Endothelial cell (in vitro differentiated cells): ENCODE data around the gene MYO3B. TPM values are rescaled to one million over a fixed set of nuclear protein-coding genes. Genes with fewer than 3 reads are reported as not detected.

Experiments
- DNase-seq: peaks from one replicate; pipeline ENCODE4 v3.0.0; 2021; ENCODE audit warnings: low spot score
- H3K27ac Mint-ChIP-seq: one replicate; pipeline ENCODE4 v1.8.0; 2021; ENCODE audit warnings: mixed read lengths, inconsistent platforms; ENCODE audit not compliant: unreplicated experiment
- H3K27me3 Mint-ChIP-seq: one replicate; pipeline ENCODE4 v1.8.0; 2021; ENCODE audit warnings: mild to moderate bottlenecking, moderate library complexity, mixed read lengths, inconsistent platforms; ENCODE audit not compliant: unreplicated experiment
- H3K36me3 Mint-ChIP-seq: one replicate; pipeline ENCODE4 v1.8.0; 2021; ENCODE audit warnings: mild to moderate bottlenecking, low read depth, mixed read lengths, inconsistent platforms; ENCODE audit not compliant: unreplicated experiment
- H3K4me1 Mint-ChIP-seq: one replicate; pipeline ENCODE4 v1.8.0; 2021; ENCODE audit warnings: mild to moderate bottlenecking, mixed read lengths, inconsistent platforms; ENCODE audit not compliant: unreplicated experiment
- H3K4me3 Mint-ChIP-seq: one replicate; pipeline ENCODE4 v1.8.0; 2021; ENCODE audit warnings: mild to moderate bottlenecking, mixed read lengths, inconsistent platforms; ENCODE audit not compliant: unreplicated experiment
- H3K9me3 Mint-ChIP-seq: one replicate; pipeline ENCODE4 v1.8.0; 2021; ENCODE audit warnings: mixed read lengths, inconsistent platforms; ENCODE audit not compliant: unreplicated experiment
- total RNA-seq: library from RNA; stranded (reverse); fragmentation: NEBNext Ultra II Directional; extraction: Animal tissue kit (Norgen Biotek cat#: 25700); gene quantifications from one replicate; pipeline ENCODE4 v1.2.1, GENCODE V29; 2021; ENCODE audit not compliant: unreplicated experiment
- TF ChIP-seq, protein P1 (sequence below): fragments of 200-600 bp; sonication (generic); IDR thresholded peaks from one replicate; pipeline ENCODE4 v1.5.0; 2021; ENCODE audit warnings: antibody characterized with exemption; ENCODE audit not compliant: unreplicated experiment

Gene MYO3B
- total RNA-seq, 1 donor from 2014 or later, result 1.3 TPM

DNA sequence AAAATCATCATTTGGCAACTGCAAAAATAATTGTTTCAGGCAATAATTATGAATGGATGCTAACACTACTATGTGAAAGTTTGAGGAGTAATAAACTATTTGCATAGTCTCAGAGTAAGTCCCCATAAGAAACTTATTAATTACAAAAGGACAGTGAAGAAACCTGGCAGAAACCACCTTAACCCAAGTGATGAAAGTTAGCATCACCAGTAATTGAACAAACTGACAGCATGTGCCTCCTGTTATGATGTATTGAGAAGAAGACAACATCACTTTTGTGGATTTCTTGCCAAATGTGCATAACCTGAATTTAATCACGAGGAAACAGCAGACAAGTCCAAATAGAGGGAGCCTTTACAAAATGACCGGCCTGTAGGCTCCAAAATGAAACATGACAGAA lies 353.9 kb downstream of the MYO3B start:
- TF ChIP-seq, protein P1, sequence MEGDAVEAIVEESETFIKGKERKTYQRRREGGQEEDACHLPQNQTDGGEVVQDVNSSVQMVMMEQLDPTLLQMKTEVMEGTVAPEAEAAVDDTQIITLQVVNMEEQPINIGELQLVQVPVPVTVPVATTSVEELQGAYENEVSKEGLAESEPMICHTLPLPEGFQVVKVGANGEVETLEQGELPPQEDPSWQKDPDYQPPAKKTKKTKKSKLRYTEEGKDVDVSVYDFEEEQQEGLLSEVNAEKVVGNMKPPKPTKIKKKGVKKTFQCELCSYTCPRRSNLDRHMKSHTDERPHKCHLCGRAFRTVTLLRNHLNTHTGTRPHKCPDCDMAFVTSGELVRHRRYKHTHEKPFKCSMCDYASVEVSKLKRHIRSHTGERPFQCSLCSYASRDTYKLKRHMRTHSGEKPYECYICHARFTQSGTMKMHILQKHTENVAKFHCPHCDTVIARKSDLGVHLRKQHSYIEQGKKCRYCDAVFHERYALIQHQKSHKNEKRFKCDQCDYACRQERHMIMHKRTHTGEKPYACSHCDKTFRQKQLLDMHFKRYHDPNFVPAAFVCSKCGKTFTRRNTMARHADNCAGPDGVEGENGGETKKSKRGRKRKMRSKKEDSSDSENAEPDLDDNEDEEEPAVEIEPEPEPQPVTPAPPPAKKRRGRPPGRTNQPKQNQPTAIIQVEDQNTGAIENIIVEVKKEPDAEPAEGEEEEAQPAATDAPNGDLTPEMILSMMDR, result no peak
- no peak overlapping the region for H3K4me3 Mint-ChIP-seq
- H3K27ac Mint-ChIP-seq, result no peak overlapping the region
- H3K9me3 Mint-ChIP-seq, result no peaks in the 10 kb centered on the region
- no peaks in the 10 kb centered on the region for H3K27me3 Mint-ChIP-seq
- H3K4me1 Mint-ChIP-seq, result peaks cover 9% of the 10 kb centered on the region
- H3K36me3 Mint-ChIP-seq, result no peaks in the 10 kb centered on the region
- DNase-seq, result no peak

DNA sequence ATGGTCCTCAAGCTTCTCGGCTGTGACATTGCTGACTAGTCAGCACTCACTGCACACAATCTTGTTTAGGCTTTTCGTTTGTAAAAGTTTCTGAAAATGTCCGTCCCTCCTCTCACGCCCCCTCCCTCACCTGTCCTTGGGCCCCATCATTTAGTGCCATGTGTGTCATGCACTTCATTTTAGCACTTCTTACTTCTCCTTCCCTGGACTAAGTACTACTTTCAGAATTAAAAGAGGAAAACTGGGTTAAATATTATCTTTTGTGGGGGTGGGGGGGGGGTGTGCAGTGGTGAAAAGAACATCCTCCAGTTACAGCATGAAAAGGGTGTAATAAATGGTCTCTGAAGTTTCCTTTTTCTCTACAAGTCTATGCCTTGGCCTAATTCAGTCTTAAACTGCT lies 355.2 kb downstream of the MYO3B start:
- H3K27me3 Mint-ChIP-seq, result no peaks in the 10 kb centered on the region
- peaks cover 9% of the 10 kb centered on the region for H3K4me1 Mint-ChIP-seq
- H3K9me3 Mint-ChIP-seq, result no peaks in the 10 kb centered on the region
- no peak overlapping the region for H3K4me3 Mint-ChIP-seq
- no peak for DNase-seq
- H3K36me3 Mint-ChIP-seq, result no peaks in the 10 kb centered on the region
- no peak overlapping the region for H3K27ac Mint-ChIP-seq
- TF ChIP-seq, protein P1, result no peak

DNA sequence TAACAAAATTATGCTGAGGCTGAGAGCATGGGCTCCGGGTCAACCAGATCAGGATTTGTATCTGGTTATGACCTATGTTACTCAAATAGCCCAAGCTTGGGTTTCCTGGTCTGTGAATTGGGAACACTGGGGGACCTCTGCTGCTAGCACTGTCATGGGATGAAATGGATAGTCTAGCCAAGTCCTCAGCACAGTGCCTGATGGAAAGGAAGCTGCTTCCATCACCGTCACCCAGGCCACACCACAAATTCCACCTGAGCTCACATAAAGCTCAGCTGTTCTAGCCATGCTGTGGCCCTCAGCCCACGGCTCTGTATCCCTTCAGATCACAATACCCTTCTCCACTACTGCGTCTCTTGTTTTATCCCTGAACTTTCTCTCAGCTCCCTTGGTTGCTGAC lies 357.6 kb downstream of the MYO3B start:
- TF ChIP-seq, protein P1, result no peak
- no peak overlapping the region for H3K4me3 Mint-ChIP-seq
- no peaks in the 10 kb centered on the region for H3K36me3 Mint-ChIP-seq
- H3K4me1 Mint-ChIP-seq, result peaks cover under 1% of the 10 kb centered on the region
- no peaks in the 10 kb centered on the region for H3K9me3 Mint-ChIP-seq
- H3K27me3 Mint-ChIP-seq, result no peaks in the 10 kb centered on the region
- no peak for DNase-seq
- H3K27ac Mint-ChIP-seq, result no peak overlapping the region

DNA sequence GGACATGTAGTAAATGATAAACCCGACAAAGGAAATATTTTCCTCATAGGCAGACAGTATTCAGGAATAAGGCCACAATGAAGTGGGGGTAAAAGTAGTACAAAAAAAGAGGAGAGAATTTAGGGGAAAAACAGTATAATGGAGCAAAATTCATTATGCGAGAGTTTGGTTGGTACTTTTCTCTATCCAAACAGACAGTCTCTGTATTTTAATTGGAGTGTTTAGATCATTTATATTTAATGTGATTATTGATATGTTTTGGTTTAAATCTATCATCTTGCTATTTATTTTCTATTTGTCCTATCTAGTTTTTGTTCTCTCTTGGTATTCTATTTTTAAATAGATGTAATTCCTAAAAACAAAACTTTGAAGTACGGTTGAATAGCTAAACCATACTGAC lies 366.9 kb downstream of the MYO3B start:
- peaks cover 3% of the 10 kb centered on the region for H3K36me3 Mint-ChIP-seq
- H3K4me3 Mint-ChIP-seq, result no peak overlapping the region
- no peaks in the 10 kb centered on the region for H3K4me1 Mint-ChIP-seq
- TF ChIP-seq, protein P1, result no peak
- DNase-seq, result no peak
- peaks cover 4% of the 10 kb centered on the region for H3K27me3 Mint-ChIP-seq
- no peak overlapping the region for H3K27ac Mint-ChIP-seq
- H3K9me3 Mint-ChIP-seq, result no peaks in the 10 kb centered on the region

DNA sequence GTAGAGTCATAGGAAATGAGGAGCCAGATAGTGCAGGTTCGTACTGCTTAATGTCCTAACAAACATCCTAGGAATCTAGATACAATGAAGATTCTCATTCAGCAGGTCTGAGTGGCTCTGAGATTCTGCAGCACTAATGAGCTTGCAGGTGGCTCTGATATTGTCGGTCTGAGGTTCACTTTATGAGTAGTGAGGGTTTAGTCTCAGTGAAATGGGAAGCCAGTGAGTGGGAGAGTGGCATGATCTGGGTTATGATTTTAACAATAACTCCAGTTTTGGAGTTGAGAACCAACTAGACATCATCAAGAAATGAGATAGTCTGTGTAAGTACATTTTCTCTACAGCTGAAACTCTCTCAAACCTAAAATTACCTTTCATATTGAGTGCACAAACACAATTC lies 370.4 kb downstream of the MYO3B start:
- TF ChIP-seq, protein P1, result no peak
- H3K27me3 Mint-ChIP-seq, result peaks cover 6% of the 10 kb centered on the region
- peaks cover 15% of the 10 kb centered on the region for H3K36me3 Mint-ChIP-seq
- H3K9me3 Mint-ChIP-seq, result peaks cover 11% of the 10 kb centered on the region
- DNase-seq, result no peak
- no peaks in the 10 kb centered on the region for H3K4me1 Mint-ChIP-seq
- H3K4me3 Mint-ChIP-seq, result no peak overlapping the region
- no peak overlapping the region for H3K27ac Mint-ChIP-seq
